MM.1S (cell line): ENCODE measurements around the gene SRSF6.
"Not testable (repeated sequence)": the region's sequence is repeated elsewhere in the genome, so short reads cannot be mapped to it uniquely, and the experiment has no call there.

Source experiments
- DNase-seq: peaks from one replicate; pipeline ENCODE4 v3.0.0-alpha.2; 2015
- H2AFZ ChIP-seq: fragments of 300-600 bp; sonication (generic); 2 replicates; pipeline ENCODE4 v1.6.0; 2016; ENCODE audit warnings: antibody characterized with exemption, low read length
- H3F3A ChIP-seq: fragments of 300-600 bp; sonication (generic); 2 replicates; pipeline ENCODE4 v1.6.1; 2016; ENCODE audit warnings: mild to moderate bottlenecking, antibody characterized with exemption, low read length, moderate library complexity, mixed read lengths; ENCODE audit not compliant: insufficient read depth
- H3K27ac ChIP-seq: fragments of 300-600 bp; sonication (generic); 2 replicates; pipeline ENCODE4 v1.5.1; 2016; ENCODE audit warnings: mild to moderate bottlenecking, low read length
- H3K27me3 ChIP-seq: fragments of 300-600 bp; sonication (generic); replicated peaks from 2 replicates; pipeline ENCODE4 v1.6.0; 2016; ENCODE audit warnings: low read length; ENCODE audit not compliant: insufficient read depth
- H3K36me3 ChIP-seq: fragments of 300-600 bp; sonication (generic); replicated peaks from 2 replicates; pipeline ENCODE4 v1.6.1; 2016; ENCODE audit warnings: mild to moderate bottlenecking, low read length, mixed read lengths; ENCODE audit not compliant: insufficient read depth
- H3K4me1 ChIP-seq: fragments of 300-600 bp; sonication (generic); 2 replicates; pipeline ENCODE4 v1.6.1; 2016; ENCODE audit warnings: low read length, mixed read lengths
- H3K4me2 ChIP-seq: fragments of 300-600 bp; sonication (generic); 2 replicates; pipeline ENCODE4 v1.6.0; 2016; ENCODE audit warnings: low read depth, low read length
- H3K4me3 ChIP-seq: fragments of 300-600 bp; sonication (generic); 2 replicates; pipeline ENCODE4 v1.5.1; 2016; ENCODE audit warnings: low read length, mixed read lengths
- H3K79me2 ChIP-seq: fragments of 300-600 bp; sonication (generic); 2 replicates; pipeline ENCODE4 v1.6.1; 2016; ENCODE audit warnings: mixed run types, low read length, mixed read lengths
- H3K9ac ChIP-seq: fragments of 300-600 bp; sonication (generic); 2 replicates; pipeline ENCODE4 v1.6.1; 2016; ENCODE audit warnings: low read length, mixed read lengths
- H3K9me2 ChIP-seq: fragments of 300-600 bp; sonication (generic); replicated peaks from 2 replicates; pipeline ENCODE4 v1.6.1; 2016; ENCODE audit warnings: mild to moderate bottlenecking, low read length, mixed read lengths; ENCODE audit not compliant: insufficient read depth
- H3K9me3 ChIP-seq: fragments of 300-600 bp; sonication (generic); replicated peaks from 2 replicates; pipeline ENCODE4 v1.6.1; 2016; ENCODE audit warnings: mild to moderate bottlenecking, low read length, mixed read lengths; ENCODE audit not compliant: insufficient read depth
- H4K20me1 ChIP-seq: fragments of 300-600 bp; sonication (generic); 2 replicates; pipeline ENCODE4 v1.6.1; 2016; ENCODE audit warnings: mild to moderate bottlenecking, low read length, moderate library complexity, mixed read lengths; ENCODE audit not compliant: insufficient read depth
- CTCF ChIP-seq: fragments of 300-600 bp; sonication (generic); IDR thresholded peaks from 2 replicates; pipeline ENCODE4 v1.5.1; 2016; ENCODE audit warnings: antibody characterized with exemption, low read length, mixed read lengths
- EZH2 ChIP-seq: fragments of 300-600 bp; sonication (generic); optimal IDR thresholded peaks from 2 replicates; pipeline ENCODE3; 2017; ENCODE audit warnings: low read depth, mild to moderate bottlenecking, antibody characterized with exemption, low read length, mixed read lengths
- EZH2phosphoT487 ChIP-seq: fragments of 300-600 bp; sonication (generic); IDR thresholded peaks from 2 replicates; pipeline ENCODE4 v1.6.1; 2018; ENCODE audit warnings: antibody characterized with exemption, low read length

The SRSF6 gene

GRCh38 chr20:43415661-43416430 is 41.9 kb upstream of the SRSF6 start:
- H3K9me3 ChIP-seq = no peaks in the 10 kb centered on the region
- no peak overlapping the region for H3K4me3 ChIP-seq
- no peaks in the 10 kb centered on the region for H3K9me2 ChIP-seq
- no peaks in the 10 kb centered on the region for H3K4me1 ChIP-seq
- H3K27ac ChIP-seq = no peak overlapping the region
- DNase-seq = no peak
- H3K27me3 ChIP-seq = no peaks in the 10 kb centered on the region
- H3K4me2 ChIP-seq = no peak overlapping the region
- no peak overlapping the region for H2AFZ ChIP-seq
- no peak overlapping the region for H3K9ac ChIP-seq
- no peaks in the 10 kb centered on the region for H4K20me1 ChIP-seq
- H3F3A ChIP-seq = no peaks in the 10 kb centered on the region
- TF ChIP-seq EZH2phosphoT487 = no peak
- TF ChIP-seq EZH2 = no peak
- TF ChIP-seq CTCF = no peak
- H3K36me3 ChIP-seq = no peaks in the 10 kb centered on the region
- H3K79me2 ChIP-seq = no peaks in the 10 kb centered on the region

GRCh38 chr20:43416591-43417228 is 41.0 kb upstream of the SRSF6 start:
- Histone ChIP-seq H3K4me3 (no peak overlapping the region), H3K9me3 (no peaks in the 10 kb centered on the region), H3K36me3 (no peaks in the 10 kb centered on the region), H4K20me1 (no peaks in the 10 kb centered on the region), H2AFZ (no peak overlapping the region), H3K9me2 (no peaks in the 10 kb centered on the region), H3K27ac (no peak overlapping the region), H3K27me3 (no peaks in the 10 kb centered on the region), H3K4me2 (no peak overlapping the region), H3K79me2 (no peaks in the 10 kb centered on the region), H3F3A (no peaks in the 10 kb centered on the region), H3K4me1 (no peaks in the 10 kb centered on the region), H3K9ac (no peak overlapping the region)
- no peak for DNase-seq
- no peak for TF ChIP-seq CTCF
- TF ChIP-seq EZH2phosphoT487 = no peak
- TF ChIP-seq EZH2 = no peak

DNA sequence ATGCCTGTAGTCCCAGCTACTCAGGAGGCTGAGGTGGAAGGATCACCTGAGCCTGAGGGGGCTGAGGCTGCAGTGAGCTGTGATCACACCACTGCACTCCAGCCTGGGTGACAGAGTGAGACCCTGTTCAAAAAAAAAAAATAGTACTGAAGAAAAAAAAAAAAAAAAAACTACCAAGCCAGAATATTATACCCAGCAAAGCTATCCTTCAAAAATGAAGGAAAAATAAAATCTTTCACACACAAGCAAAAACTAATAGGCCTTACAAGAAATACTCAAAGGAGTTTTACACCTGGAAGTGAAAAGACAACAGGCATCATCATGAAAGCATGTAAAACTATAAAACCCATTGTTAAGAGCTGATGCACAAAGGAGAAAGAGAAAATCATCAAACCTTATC is 37.5 kb upstream of the SRSF6 start:
- no peak overlapping the region for H3K9ac ChIP-seq
- H3F3A ChIP-seq = no peaks in the 10 kb centered on the region
- TF ChIP-seq CTCF (no peak), EZH2phosphoT487 (no peak), EZH2 (no peak)
- no peak for DNase-seq
- H3K27ac ChIP-seq = no peak overlapping the region
- no peaks in the 10 kb centered on the region for H3K4me1 ChIP-seq
- H2AFZ ChIP-seq = no peak overlapping the region
- H3K9me2 ChIP-seq = no peaks in the 10 kb centered on the region
- H3K9me3 ChIP-seq = no peaks in the 10 kb centered on the region
- H3K4me2 ChIP-seq = no peak overlapping the region
- no peak overlapping the region for H3K4me3 ChIP-seq
- H3K79me2 ChIP-seq = no peaks in the 10 kb centered on the region
- H3K27me3 ChIP-seq = no peaks in the 10 kb centered on the region; the same call in 1 of the 2 replicates
- no peaks in the 10 kb centered on the region for H3K36me3 ChIP-seq
- H4K20me1 ChIP-seq = no peaks in the 10 kb centered on the region

DNA sequence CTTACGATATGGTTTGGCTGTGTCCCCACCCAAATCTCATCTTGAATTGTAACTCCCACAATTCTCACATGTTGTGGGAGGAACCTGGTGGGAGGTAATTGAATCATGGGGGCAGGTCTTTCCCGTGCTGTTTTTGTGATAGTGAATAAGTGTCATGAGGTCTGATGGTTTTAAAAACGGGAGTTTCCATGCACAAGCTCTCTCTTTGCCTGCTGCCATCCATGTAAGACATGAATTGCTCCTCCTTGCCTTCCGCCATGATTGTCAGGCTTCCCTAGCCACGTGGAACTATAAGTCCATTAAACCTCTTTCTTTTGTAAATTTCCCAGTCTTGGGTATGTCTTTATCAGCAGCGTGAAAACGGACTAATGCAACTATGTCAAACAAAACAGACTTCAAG is 36.8 kb upstream of the SRSF6 start:
- not testable (repeated sequence) for H3K4me1 ChIP-seq, H4K20me1 ChIP-seq, H3K79me2 ChIP-seq, H3K9me3 ChIP-seq, H3K9ac ChIP-seq, H2AFZ ChIP-seq, H3K27me3 ChIP-seq, H3K9me2 ChIP-seq, H3K4me3 ChIP-seq, H3K36me3 ChIP-seq, H3K4me2 ChIP-seq, H3F3A ChIP-seq, DNase-seq, H3K27ac ChIP-seq
